Stimulated activated CD8-positive, alpha-beta memory T cell treated with anti-CD3 and anti-CD28 coated beads, Interleukin-2, amount 100 ng/mL, for 1 hour (primary cell): ENCODE data around the gene OAF.

Source experiments
- DNase-seq, 2 donors: peaks; one replicate each; pipeline ENCODE4 v3.0.0-alpha.2; 2020; ENCODE audit warnings: low read depth in 2 of 2

OAF gene

DNA sequence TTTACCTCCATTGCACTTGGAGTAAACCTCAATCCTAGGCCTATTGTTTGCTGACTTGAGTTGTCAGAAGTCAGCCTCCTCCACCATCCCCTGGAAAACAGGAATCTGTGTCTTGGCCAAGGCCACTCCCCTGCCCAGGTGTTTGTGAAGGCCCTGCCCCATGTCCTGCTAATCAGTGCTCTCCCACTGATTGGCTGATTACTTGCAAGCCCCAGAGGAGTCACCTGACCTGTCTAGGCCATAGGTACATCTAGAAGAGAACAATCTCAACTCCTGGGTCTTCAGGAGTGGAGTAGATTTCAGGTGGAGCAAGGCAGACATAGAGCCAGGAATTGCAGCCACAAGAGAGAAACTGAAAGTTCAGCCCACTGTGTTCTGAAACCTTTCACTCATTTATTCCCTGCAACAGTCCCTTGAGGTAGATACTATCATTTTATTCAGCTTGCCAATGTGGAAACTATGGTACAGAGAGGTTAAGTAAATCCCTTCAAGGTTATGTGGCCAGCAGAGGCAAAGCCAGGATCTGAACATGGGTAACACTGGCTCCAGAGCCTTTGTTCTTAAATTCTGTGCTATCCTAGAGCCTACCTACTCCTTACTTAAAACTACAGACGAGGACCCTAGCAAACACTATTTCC lies 10.4 kb downstream of the OAF start:
- no peak for DNase-seq

- DNase-seq: no peak
These were observed 12.1 kb downstream of the OAF start for GRCh38 chr11:120222916-120223315.

DNA sequence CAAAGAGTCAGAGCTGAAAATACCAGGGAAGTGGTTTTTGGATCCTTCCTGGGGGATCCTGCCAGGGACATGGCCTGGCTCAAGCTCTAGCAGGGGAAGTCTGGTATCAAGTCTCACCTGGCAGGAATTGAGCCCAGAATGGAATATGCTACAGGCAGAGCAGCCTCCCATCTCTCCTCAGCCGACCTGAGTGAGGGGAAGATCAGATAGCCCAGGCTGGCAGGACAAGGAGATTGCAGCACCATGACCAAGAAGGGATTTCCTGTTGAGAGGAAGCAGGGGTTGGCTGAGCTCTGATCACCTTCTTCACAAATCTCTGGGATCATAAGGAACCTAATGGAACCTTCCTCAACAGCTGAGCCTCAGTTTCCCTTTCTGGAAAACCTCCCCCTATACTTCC lies 13.0 kb downstream of the OAF start:
- DNase-seq: no peak

GRCh38 chr11:120224361-120224760 lies 13.5 kb downstream of the OAF start:
- DNase-seq: no peak

DNA sequence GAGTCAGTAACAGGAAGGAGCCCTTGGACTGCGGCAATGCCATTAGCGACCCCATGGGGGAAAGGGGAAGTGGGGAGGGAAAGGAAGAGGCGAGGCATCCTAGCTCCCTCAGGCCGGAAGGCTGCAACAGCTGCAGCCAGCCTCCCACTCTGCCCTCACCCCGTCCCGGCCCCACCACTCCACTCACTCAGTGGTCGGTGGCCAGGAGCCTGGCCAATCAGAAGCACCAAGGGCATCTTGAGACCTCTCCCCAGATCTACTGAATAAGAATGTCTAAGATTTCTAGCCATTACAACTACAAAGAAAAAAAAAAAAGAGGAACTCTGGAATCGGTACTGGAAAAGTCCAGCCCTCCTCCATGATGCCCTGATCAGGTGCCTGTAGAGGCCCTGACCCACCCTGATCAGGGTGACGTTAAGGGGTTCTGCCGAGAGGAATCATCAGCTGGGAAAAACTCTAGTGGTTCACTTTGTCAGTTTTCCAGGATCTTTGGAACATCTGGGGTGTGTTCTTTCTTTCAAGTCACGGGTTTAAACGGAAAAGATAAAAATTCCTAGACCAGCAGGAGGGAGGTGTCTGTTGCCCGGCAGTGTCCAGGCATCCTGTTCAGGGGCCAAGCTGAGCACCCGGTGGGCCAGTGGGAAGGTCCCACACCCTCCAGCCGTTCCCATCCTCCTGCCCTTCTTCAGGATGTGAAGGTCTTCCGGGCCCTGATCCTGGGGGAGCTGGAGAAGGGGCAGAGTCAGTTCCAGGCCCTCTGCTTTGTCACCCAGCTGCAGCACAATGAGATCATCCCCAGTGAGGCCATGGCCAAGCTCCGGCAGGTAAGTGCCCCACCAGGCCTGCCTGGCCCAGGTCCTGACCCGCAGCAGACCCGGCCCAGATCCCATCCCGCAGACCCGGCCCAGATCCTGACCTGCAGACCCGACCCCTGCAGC lies 14.4 kb downstream of the OAF start:
- no peak for DNase-seq

DNA sequence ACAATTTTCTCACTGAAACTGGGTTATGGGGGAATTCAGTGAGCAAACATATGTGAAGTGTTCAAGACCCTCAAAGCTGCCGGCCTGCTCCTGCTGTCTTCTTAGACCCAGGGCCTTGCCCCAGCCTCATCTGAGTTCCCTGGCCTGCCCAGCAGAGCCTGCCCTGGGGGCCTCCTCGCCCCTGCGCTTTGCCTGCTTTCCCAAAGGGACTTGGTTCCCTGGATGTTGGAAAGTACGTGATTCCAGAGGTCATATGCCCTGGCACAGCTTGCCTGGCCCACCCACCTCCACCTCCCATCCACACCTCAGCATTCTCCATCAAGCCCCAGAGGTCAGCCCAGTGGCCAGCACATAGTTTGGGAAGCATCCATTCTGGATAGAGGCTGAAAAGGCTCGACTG lies 15.4 kb downstream of the OAF start:
- DNase-seq: no peak

- DNase-seq: no peak
These were observed 15.9 kb downstream of the OAF start for GRCh38 chr11:120226714-120227113.

DNA sequence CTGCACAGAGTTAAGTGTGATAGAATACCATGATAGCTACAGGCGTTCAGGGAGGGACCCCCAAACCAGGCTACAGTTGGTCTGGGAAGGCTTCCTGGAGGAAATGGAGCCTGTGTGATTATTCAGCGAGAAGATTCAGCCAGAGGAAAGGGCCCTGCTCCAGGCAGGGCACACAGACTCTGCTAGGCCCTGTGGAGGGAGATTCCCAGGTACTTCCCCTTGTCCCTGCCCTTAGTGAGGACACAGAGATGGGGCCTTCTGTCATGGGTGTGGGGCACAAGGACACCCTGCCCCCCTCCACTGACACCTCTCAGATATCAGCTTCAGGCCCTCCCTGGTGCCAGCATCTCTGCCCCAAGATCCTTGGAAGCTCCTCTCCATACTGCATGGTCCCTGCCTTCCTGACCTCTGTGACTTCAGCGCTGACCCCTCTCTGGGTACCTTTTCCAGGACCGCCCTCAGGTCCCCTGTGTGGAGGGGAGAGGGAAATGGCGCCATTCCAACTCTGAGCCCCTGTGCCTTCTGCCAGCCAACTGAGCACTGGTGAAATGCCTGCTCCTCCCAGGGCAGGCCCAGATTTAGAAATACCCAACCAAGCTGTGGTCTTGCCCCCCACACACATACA lies 16.5 kb downstream of the OAF start:
- no peak for DNase-seq

- DNase-seq: no peak
These were observed 18.1 kb downstream of the OAF start for GRCh38 chr11:120228794-120229384.

DNA sequence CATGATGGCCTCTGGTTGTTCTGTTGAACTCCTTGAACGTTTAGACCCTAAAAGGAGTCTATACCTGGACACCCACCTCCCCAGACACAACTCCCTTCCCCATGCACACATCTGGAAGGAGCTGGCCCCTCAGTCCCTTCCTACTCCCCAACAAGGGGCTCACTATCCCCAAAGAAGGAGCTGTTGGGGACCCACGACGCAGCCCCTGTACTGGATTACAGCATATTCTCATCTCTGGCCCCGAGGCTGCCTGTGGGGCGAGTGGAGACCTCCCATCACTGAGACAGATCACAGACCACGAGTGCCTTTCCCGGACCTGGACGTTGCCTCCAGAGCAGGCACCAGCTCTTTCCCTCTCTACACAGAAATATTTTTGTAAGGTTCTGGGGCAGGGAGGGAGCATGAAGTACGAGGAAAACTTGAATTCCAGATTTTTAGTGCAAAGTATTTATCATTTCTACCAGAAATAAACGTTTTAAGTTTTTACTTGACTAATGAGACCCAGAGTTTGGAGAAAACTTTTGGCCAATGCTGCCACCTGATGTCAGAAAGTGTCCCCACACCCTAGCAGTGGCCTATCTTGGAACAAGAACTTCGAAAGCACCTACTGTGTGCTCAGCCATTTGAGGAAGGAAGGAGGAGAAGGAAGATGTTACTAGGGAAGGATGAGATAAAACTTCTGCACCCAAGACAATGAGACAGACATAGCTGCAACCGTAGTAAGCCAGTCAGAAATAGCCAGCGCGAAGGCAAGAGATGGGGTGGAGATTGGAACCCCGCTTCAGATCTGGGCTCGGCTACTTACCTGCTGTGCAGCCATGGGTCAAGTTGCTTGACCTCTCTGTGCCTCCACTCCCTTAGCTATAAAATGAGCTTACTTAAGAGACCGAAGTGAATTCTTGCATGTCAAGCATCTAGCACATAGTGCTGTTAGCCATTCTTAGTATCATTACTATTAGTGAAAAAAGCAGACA lies 18.9 kb downstream of the OAF start:
- no peak for DNase-seq

- DNase-seq: no peak
These were observed 19.7 kb downstream of the OAF start for GRCh38 chr11:120230433-120231071.

- DNase-seq: no peak
These were observed 21.1 kb downstream of the OAF start for GRCh38 chr11:120231963-120232362.

DNA sequence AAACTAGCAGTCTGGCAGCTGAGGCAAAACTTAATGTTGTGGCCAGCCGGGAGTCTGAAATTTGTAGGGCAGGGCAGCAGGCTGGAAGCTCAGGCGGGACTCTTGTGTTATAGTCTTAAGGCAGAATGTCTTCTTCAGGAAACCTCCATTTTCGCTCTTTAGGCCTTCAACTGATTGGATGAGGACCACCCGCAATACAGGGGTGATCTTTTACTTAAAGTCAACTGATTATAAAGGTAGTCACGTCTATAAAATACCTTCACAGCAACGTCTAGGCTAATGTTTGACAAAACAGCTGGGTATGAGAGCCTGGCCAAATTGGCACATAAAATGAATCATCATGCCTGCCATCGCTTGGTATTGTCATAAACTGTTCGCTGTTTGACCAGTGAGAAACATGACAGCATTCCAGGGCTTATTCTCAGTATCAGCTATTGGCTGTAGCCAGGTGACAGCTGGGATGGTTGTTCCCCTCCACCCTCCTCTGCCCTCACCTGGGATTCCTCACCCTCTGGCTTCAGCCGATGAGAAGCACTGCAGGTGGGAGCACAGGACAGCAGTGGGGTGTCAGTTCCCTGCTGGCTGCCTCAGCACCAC lies 22.5 kb downstream of the OAF start:
- DNase-seq: no peak

GRCh38 chr11:120235024-120235628 lies 24.3 kb downstream of the OAF start:
- DNase-seq: peak in 1 of 2 donors; percentile 27

DNA sequence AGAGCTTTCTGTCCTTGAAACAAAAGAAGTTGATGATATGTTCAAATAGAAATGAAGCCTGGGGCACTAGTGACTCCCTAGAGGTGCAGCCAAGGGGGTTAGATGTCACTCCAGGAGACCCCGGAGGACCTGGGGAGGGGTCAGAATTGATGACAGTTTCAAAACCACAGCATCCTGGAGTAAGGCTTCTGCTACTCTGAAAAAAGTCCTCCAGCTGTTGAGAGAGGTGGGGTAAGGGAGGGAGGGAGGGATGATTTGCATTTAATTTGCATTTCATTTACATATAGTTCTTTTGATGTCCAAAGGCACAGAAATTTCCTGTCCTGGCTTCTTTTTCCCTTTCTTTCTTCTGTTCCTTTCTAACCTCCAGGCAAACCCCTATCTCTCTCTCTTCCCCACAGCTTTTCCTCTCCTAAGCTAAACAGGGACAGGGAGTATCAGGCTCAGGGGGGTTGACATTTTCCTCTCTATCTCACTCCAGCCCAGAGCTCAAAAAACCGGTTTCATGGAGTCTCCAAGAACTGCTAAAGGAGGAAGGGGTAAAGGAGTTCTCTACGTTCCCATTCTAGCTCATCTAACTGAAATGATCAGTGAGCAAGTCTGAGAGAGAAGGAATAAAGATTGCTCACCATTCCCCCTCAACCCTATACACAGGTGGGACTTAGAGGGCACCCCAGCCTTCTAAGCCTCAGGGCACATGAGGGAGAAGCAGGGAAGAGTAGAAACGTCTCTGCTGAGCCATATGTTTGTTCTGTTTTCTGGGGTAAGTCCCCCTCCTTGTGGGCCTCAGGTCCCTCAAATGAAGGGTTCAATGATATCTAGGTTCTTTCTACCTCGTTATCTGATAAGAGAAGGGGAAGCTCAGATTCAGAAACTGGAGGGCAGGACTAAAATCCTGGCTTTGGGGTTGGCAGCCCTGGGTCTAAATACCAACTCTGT lies 25.6 kb downstream of the OAF start:
- no peak for DNase-seq

GRCh38 chr11:120238968-120239620 lies 28.3 kb downstream of the OAF start:
- DNase-seq: no peak

- no peak for DNase-seq
These were observed 29.1 kb downstream of the OAF start, which contains the start of gene POU2F3 for GRCh38 chr11:120239713-120240640. Gene POU2F3, plus strand, starts transcription at chr11:120240140. Its CDS starts 204 bp downstream, at chr11:120240344.
